HCT116 (cell line): ENCODE measurements around the gene USP3. TPM values are rescaled to one million over a fixed set of nuclear protein-coding genes. Genes with fewer than 3 reads are reported as not detected.

ENCODE experiments used
- ATAC-seq: fragments of 200-7000 bp; cut with Tn5 transposase; 2 replicates; pipeline ENCODE4 v1.9.1; 2020; ENCODE audit warnings: mild to moderate bottlenecking, moderate library complexity
- BruUV-seq: library from RNA; stranded (reverse); fragments of 400-500 nt; replicated peaks from 2 replicates; lab custom pipeline; 2021; lab: Mats Ljungman, UMichigan
- CTCF ChIA-PET: fragments of 300-600 bp; sonication (Branson Sonifier 250); formaldehyde crosslinking; loops from one replicate; lab custom pipeline; 2021; ENCODE audit warnings: antibody characterized with exemption; lab: Charles Lee
- POLR2A ChIA-PET: fragments of 300-600, 350-600 bp; sonication (Branson Sonifier 250); formaldehyde crosslinking; loops from one replicate; lab custom pipeline; 2021; ENCODE audit warnings: antibody characterized with exemption; lab: Charles Lee
- RAD21 ChIA-PET, 2 experiments: fragments of 300-600 bp; sonication (Branson Sonifier 250); formaldehyde crosslinking; loops; one replicate each; lab custom pipeline; 2023; ENCODE audit warnings: low total read pairs in 2 of 2; ENCODE audit not compliant: uncharacterized antibody in 2 of 2, unreplicated experiment in 2 of 2, low non-redundant PET in 1 of 2; lab: Charles Lee
- DNase-seq: peaks from one replicate; pipeline ENCODE4 v3.0.0-alpha.2; 2010; ENCODE audit warnings: low read depth, low spot score
- H2AFZ ChIP-seq: fragments of 200-600 bp; shearing (Covaris generic), sonication (generic); 2 replicates; pipeline ENCODE4 v1.6.1; 2017; ENCODE audit warnings: low read depth, mixed run types, mixed read lengths, antibody characterized with exemption, low read length; ENCODE audit not compliant: poor library complexity, severe bottlenecking
- H3K27ac ChIP-seq: 2 replicates; pipeline ENCODE4 v1.5.1; 2012; ENCODE audit warnings: low read depth, low read length
- H3K27me3 ChIP-seq: fragments of 200-600 bp; sonication (generic); 2 replicates; pipeline ENCODE4 v1.6.1; 2016; ENCODE audit warnings: mixed run types, low read length, mixed read lengths; ENCODE audit not compliant: insufficient read depth
- H3K36me3 ChIP-seq, 2 experiments: fragments of 200-500 bp in 1 of 2; fragments of 200-600 bp in 1 of 2; sonication (Bioruptor generic) in 1 of 2; sonication (generic) in 1 of 2; 2 replicates each; pipeline versions ENCODE4 v1.5.1 to v1.6.1; 2014 to 2016; ENCODE audit warnings: low read length in 2 of 2, inconsistent platforms in 1 of 2, mixed read lengths in 1 of 2, mixed run types in 1 of 2; ENCODE audit not compliant: insufficient read depth in 2 of 2, control insufficient read depth in 1 of 2
- H3K4me1 ChIP-seq, 2 experiments: fragments of 200-600 bp in 1 of 2; sonication (generic) in 1 of 2; 2 replicates each; pipeline versions ENCODE4 v1.5.1 to v1.6.1; 2012 to 2017; ENCODE audit warnings: low read length in 2 of 2, inconsistent platforms in 1 of 2, mild to moderate bottlenecking in 1 of 2, mixed read lengths in 1 of 2, mixed run types in 1 of 2, moderate library complexity in 1 of 2; ENCODE audit not compliant: insufficient read depth in 2 of 2, control insufficient read depth in 1 of 2
- H3K4me2 ChIP-seq: fragments of 200-600 bp; sonication (generic); 2 replicates; pipeline ENCODE4 v1.6.1; 2017; ENCODE audit warnings: mixed run types, low read length, mixed read lengths
- H3K4me3 ChIP-seq, 2 experiments: fragments of 200-600 bp in 1 of 2; sonication (generic) in 1 of 2; replicated peaks in 1 of 2; 2 replicates each; pipeline ENCODE4 v1.5.1; 2011 to 2016; ENCODE audit warnings: low read length in 2 of 2, control low read depth in 1 of 2, low read depth in 1 of 2, mild to moderate bottlenecking in 1 of 2, mixed read lengths in 1 of 2, mixed run types in 1 of 2
- H3K79me2 ChIP-seq: fragments of 200-600 bp; sonication (generic); 2 replicates; pipeline ENCODE4 v1.6.1; 2017; ENCODE audit warnings: mild to moderate bottlenecking, mixed run types, low read length, moderate library complexity, mixed read lengths; ENCODE audit not compliant: insufficient read depth
- H3K9ac ChIP-seq: fragments of 200-600 bp; sonication (generic); 2 replicates; pipeline ENCODE4 v1.6.1; 2016; ENCODE audit warnings: low read length, mixed read lengths
- H3K9me2 ChIP-seq: fragments of 200-600 bp; sonication (generic), shearing (Covaris generic); 2 replicates; pipeline ENCODE4 v1.6.1; 2017; ENCODE audit warnings: mixed run types, mild to moderate bottlenecking, moderate library complexity; ENCODE audit not compliant: insufficient read depth
- H3K9me3 ChIP-seq, 2 experiments: fragments of 200-500 bp in 1 of 2; fragments of 200-600 bp in 1 of 2; sonication (Bioruptor generic) in 1 of 2; sonication (generic) in 1 of 2; 2 replicates each; pipeline ENCODE4 v1.6.1; 2014 to 2017; ENCODE audit warnings: low read length in 2 of 2, mixed read lengths in 2 of 2, inconsistent platforms in 1 of 2, low read depth in 1 of 2, mild to moderate bottlenecking in 1 of 2, mixed run types in 1 of 2, moderate library complexity in 1 of 2; ENCODE audit not compliant: control insufficient read depth in 1 of 2, insufficient read depth in 1 of 2
- H4K20me1 ChIP-seq: fragments of 200-600 bp; sonication (generic), shearing (Covaris generic); 2 replicates; pipeline ENCODE4 v1.6.1; 2017; ENCODE audit warnings: mixed run types, mild to moderate bottlenecking, moderate library complexity; ENCODE audit not compliant: insufficient read depth
- CBX3 ChIP-seq: IDR thresholded peaks from 2 replicates; pipeline ENCODE4 v1.6.1; 2012; ENCODE audit warnings: low read depth
- CEBPB ChIP-seq: IDR thresholded peaks from 2 replicates; pipeline ENCODE4 v1.6.1; 2012; ENCODE audit warnings: low read depth
- EGR1 ChIP-seq: IDR thresholded peaks from 2 replicates; pipeline ENCODE4 v1.6.1; 2012; ENCODE audit warnings: low read depth
- ELF1 ChIP-seq: IDR thresholded peaks from 2 replicates; pipeline ENCODE4 v1.6.1; 2012; ENCODE audit warnings: low read depth, borderline replicate concordance
- EZH2 ChIP-seq: fragments of 200-600 bp; sonication (generic); IDR thresholded peaks from 2 replicates; pipeline ENCODE4 v1.6.1; 2017; ENCODE audit warnings: antibody characterized with exemption, mixed run types
- JUND ChIP-seq: IDR thresholded peaks from 2 replicates; pipeline ENCODE4 v1.6.1; 2012
- MAX ChIP-seq: IDR thresholded peaks from 2 replicates; pipeline ENCODE4 v1.6.1; 2012
- POLR2A ChIP-seq: IDR thresholded peaks from 2 replicates; pipeline ENCODE4 v1.7.0; 2011; ENCODE audit warnings: borderline replicate concordance; ENCODE audit not compliant: insufficient read depth, insufficient read length; ENCODE audit errors: extremely low read depth
- POLR2AphosphoS5 ChIP-seq: IDR thresholded peaks from 2 replicates; pipeline ENCODE4 v1.6.1; 2011; ENCODE audit warnings: mild to moderate bottlenecking, low read depth, low read length, moderate library complexity
- RAD21 ChIP-seq: IDR thresholded peaks from 2 replicates; pipeline ENCODE4 v1.6.1; 2012; ENCODE audit warnings: low read depth, mild to moderate bottlenecking
- SIN3A ChIP-seq: IDR thresholded peaks from 2 replicates; pipeline ENCODE4 v1.6.1; 2012; ENCODE audit warnings: low read depth
- SP1 ChIP-seq: IDR thresholded peaks from 2 replicates; pipeline ENCODE4 v1.6.1; 2012; ENCODE audit warnings: low read depth
- SRF ChIP-seq: IDR thresholded peaks from 2 replicates; pipeline ENCODE4 v1.6.1; 2012; ENCODE audit warnings: low read depth
- TCF7L2 ChIP-seq: IDR thresholded peaks from 2 replicates; pipeline ENCODE4 v1.7.0; 2011; ENCODE audit warnings: borderline replicate concordance, inconsistent platforms; ENCODE audit not compliant: insufficient read depth, insufficient read length; ENCODE audit errors: extremely low read depth
- YY1 ChIP-seq: IDR thresholded peaks from 2 replicates; pipeline ENCODE4 v1.6.1; 2011; ENCODE audit warnings: low read length, low read depth, moderate library complexity, mild to moderate bottlenecking; ENCODE audit not compliant: insufficient replicate concordance; ENCODE audit errors: extremely low read depth
- ZBTB33 ChIP-seq: IDR thresholded peaks from 2 replicates; pipeline ENCODE4 v1.6.1; 2011; ENCODE audit warnings: mild to moderate bottlenecking, low read length, moderate library complexity; ENCODE audit not compliant: insufficient replicate concordance; ENCODE audit errors: extremely low read depth
- ZFX ChIP-seq: fragments of 450-650 bp; IDR thresholded peaks from 2 replicates; pipeline ENCODE4 v1.6.1; 2017
- ZNF274 ChIP-seq: fragments of 200-500 bp; sonication (Bioruptor generic); IDR thresholded peaks from 2 replicates; pipeline ENCODE4 v1.6.1; 2014; ENCODE audit warnings: mild to moderate bottlenecking, low read depth, low read length, inconsistent platforms
- intact Hi-C: fragments of 100-400 bp; cut with micrococcal nuclease; formaldehyde crosslinking; loops from 2 replicates; pipeline ENCODE4 v1.10.0; 2022
- total RNA-seq: library from RNA; stranded (reverse); gene quantifications from one replicate; pipeline ENCODE4 v1.2.1, GENCODE V29; 2021; ENCODE audit not compliant: unreplicated experiment
- TF ChIP-seq, protein P1 (sequence below): IDR thresholded peaks from 2 replicates; pipeline ENCODE4 v1.6.1; 2012; ENCODE audit warnings: low read depth
- TF ChIP-seq, protein P2 (sequence below), 3 experiments: fragments of 200-600 bp in 1 of 3; sonication (generic) in 1 of 3; IDR thresholded peaks in 2 of 3; conservative IDR thresholded peaks in 1 of 3; 2 replicates each; pipeline ENCODE4 v1.5.1; 2012 to 2017; ENCODE audit warnings: low read depth in 2 of 3, low read length in 2 of 3, antibody characterized with exemption in 1 of 3, borderline replicate concordance in 1 of 3, control low read depth in 1 of 3, mild to moderate bottlenecking in 1 of 3, mixed read lengths in 1 of 3, mixed run types in 1 of 3, moderate library complexity in 1 of 3; ENCODE audit not compliant: insufficient read depth in 1 of 3

The USP3 gene
- total RNA-seq, 1 experiment from 2014 or later = 61.6 TPM

DNA sequence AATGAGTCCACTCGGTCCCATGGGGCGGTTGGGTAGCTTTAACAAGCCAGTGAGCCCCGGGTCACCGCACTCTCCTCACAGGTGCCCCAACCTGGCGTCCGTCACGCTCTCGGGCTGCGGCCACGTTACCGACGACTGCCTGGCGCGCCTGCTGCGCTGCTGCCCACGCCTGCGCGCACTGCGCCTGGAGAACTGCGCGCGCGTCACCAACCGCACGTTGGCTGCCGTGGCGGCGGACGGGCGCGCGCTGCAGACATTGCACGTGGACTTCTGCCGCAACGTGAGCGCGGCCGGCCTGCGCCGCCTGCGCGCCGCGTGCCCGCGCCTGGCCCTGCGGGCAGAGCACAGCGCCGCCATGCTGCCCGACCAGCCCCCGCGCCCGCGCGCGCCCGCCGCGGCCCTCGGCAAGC, 96.2 kb downstream of the USP3 start:
- intact Hi-C loops = no loop called here
- peak overlapping the region; percentile 86 for H3K4me2 ChIP-seq
- no peaks in the 10 kb centered on the region for H3K9me3 ChIP-seq
- H4K20me1 ChIP-seq = no peaks in the 10 kb centered on the region
- H2AFZ ChIP-seq = no peak overlapping the region
- H3K4me3 ChIP-seq = peak overlapping the region; percentile 77 to 85
- H3K4me1 ChIP-seq = peaks cover 13 to 31% of the 10 kb centered on the region in 2 experiments; a peak in 3 of 4 replicates
- H3K9me2 ChIP-seq = no peaks in the 10 kb centered on the region
- H3K27me3 ChIP-seq = no peaks in the 10 kb centered on the region
- H3K36me3 ChIP-seq = no peaks in the 10 kb centered on the region
- CTCF ChIA-PET = interaction anchor here (1.6 to 3.6 kb wide), 7 partner anchors 10 to 469 kb away, joined by 4 to 55 read pairs (median 7); no protein-coding TSS in a partner anchor
- BruUV-seq = no TSS peak
- ATAC-seq (peak; percentile 82), DNase-seq (peak; percentile 79)
- POLR2A ChIA-PET = interaction anchor here (0.9 to 2.2 kb wide), 4 partner anchors 47 to 443 kb away, joined by 4 to 7 read pairs (median 4); partner anchors contain the start of genes RPS27L and USP3
- TF ChIP-seq YY1 (no peak), JUND (no peak), CBX3 (no peak), ZNF274 (no peak), ELF1 (no peak), MAX (peak; percentile 97), CEBPB (no peak), EZH2 (no peak), SRF (no peak), SIN3A (peak; percentile 79), POLR2AphosphoS5 (peak; percentile 95), EGR1 (peak; percentile 75; the same call in 1 of the 2 replicates), ZFX (no peak; the same call in 1 of the 2 replicates), ZBTB33 (no peak), RAD21 (no peak), TCF7L2 (peak; percentile 6), SP1 (no peak; the same call in 1 of the 2 replicates), POLR2A (peak; percentile 83)
- TF ChIP-seq, protein P1, sequence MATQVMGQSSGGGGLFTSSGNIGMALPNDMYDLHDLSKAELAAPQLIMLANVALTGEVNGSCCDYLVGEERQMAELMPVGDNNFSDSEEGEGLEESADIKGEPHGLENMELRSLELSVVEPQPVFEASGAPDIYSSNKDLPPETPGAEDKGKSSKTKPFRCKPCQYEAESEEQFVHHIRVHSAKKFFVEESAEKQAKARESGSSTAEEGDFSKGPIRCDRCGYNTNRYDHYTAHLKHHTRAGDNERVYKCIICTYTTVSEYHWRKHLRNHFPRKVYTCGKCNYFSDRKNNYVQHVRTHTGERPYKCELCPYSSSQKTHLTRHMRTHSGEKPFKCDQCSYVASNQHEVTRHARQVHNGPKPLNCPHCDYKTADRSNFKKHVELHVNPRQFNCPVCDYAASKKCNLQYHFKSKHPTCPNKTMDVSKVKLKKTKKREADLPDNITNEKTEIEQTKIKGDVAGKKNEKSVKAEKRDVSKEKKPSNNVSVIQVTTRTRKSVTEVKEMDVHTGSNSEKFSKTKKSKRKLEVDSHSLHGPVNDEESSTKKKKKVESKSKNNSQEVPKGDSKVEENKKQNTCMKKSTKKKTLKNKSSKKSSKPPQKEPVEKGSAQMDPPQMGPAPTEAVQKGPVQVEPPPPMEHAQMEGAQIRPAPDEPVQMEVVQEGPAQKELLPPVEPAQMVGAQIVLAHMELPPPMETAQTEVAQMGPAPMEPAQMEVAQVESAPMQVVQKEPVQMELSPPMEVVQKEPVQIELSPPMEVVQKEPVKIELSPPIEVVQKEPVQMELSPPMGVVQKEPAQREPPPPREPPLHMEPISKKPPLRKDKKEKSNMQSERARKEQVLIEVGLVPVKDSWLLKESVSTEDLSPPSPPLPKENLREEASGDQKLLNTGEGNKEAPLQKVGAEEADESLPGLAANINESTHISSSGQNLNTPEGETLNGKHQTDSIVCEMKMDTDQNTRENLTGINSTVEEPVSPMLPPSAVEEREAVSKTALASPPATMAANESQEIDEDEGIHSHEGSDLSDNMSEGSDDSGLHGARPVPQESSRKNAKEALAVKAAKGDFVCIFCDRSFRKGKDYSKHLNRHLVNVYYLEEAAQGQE = no peak
- TF ChIP-seq, protein P2, sequence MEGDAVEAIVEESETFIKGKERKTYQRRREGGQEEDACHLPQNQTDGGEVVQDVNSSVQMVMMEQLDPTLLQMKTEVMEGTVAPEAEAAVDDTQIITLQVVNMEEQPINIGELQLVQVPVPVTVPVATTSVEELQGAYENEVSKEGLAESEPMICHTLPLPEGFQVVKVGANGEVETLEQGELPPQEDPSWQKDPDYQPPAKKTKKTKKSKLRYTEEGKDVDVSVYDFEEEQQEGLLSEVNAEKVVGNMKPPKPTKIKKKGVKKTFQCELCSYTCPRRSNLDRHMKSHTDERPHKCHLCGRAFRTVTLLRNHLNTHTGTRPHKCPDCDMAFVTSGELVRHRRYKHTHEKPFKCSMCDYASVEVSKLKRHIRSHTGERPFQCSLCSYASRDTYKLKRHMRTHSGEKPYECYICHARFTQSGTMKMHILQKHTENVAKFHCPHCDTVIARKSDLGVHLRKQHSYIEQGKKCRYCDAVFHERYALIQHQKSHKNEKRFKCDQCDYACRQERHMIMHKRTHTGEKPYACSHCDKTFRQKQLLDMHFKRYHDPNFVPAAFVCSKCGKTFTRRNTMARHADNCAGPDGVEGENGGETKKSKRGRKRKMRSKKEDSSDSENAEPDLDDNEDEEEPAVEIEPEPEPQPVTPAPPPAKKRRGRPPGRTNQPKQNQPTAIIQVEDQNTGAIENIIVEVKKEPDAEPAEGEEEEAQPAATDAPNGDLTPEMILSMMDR (IDR thresholded peaks at IDR 0.05 in 2 of 3, conservative IDR thresholded peaks at IDR 0.05 in 1 of 3; ENCODE audit: borderline replicate concordance in 1 of 3, insufficient read depth in 1 of 3, low read depth in 2 of 3, low read length in 2 of 3) = no peak
- peak overlapping the region; percentile 74 for H3K27ac ChIP-seq
- peak overlapping the region; percentile 88 for H3K9ac ChIP-seq
- RAD21 ChIA-PET = interaction anchor here (1.4 to 1.9 kb wide), 2 partner anchors 95 to 134 kb away, joined by 4 to 5 read pairs; no protein-coding TSS in a partner anchor
- no peaks in the 10 kb centered on the region for H3K79me2 ChIP-seq
